Dedifferentiated amniotic fluid mesenchymal stem cell (primary cell): ENCODE results near the gene AMPD3.
A peak's percentile ranks its signal among the peaks of the same experiment; 100 is the strongest.

Experiments used
- DNase-seq: peaks from one replicate; pipeline ENCODE4 v3.0.0-alpha.2; 2016; ENCODE audit errors: extremely low spot score

Gene AMPD3

DNA sequence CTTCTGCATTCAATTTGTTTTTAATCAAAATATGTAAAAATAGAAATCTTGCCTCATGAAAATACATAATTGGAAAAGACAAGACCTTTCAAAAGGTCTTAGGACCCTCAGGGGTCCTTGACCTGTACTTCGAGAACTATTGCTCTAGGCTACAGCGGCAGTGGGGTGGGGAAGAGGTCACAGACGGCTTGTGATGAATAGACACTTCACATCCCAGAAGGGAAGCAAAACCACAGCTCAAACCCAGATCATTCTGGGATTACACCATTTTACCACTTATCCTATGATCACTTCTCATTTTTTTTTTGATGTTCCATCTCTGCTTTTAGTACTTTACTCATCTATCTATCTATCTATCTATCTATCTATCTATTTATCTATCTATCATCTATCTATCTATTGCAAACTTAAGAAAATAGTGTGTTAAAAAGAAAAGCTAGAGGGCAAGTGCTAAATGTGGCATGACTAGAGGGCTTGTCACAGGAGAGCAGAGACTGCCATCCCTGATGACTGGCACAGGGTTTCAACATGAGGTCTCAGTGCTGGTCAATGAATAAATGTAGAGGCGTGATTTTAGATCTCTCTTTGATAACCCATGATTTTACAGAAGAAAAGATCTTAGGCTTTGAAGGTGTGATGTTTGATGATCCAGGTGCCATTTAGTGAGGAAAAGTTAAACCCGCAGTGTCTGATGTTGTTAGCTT is 48.9 kb downstream of the AMPD3 start:
- no peak for DNase-seq

DNA sequence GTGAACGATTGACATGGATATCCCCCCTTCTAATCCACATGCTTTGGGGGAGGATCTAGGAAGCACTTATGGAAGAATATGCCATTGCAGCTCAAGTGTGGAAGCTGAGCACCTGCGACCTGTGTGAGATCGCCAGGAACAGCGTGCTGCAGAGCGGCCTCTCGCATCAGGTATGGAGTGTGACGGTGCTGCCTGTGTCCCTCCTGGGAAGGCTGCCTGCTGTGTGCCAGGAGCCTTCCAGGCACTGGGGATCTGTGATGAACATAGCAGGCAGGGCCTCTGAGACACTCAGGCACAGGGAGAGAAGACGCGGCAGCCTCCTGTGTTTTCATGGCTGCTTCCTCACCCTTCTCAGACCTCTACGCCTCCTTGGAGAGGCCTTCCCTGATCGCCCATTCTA is 49.4 kb downstream of the AMPD3 start:
- DNase-seq: no peak

DNA sequence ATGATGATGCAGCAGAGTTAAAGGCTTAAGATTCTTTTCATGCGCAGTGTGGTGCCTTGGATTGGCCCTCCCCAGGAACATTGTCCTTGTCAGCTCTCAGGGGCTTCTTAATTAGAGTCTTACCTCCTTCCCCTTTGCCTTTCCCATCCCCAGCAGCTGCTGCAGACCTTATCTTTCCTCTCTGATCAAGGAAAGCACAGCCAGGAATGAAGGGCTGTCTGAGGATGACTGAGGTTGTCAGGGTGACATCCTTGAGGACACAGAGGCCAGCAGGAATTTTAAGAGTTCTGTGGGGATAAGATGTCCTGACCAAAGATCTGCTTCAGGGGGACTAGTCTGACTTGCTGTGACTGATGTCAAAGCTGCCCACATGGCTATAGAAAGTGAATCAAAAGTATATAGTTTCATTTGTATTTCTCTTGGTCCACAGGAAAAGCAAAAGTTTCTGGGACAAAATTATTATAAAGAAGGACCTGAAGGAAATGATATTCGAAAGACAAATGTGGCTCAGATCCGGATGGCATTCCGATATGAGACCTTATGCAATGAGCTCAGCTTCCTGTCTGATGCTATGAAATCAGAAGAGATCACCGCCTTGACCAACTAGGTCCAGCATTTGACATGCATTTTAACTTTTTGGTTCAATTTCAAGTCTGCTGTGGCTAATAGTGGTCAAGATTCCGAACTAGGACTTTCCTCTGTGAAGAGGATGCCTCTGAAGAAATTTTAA is 50.4 kb downstream of the AMPD3 start:
- no peak for DNase-seq

- no peak for DNase-seq
Measured at GRCh38 chr11:10506008-10506370, 50.9 kb downstream of the AMPD3 start.

DNA sequence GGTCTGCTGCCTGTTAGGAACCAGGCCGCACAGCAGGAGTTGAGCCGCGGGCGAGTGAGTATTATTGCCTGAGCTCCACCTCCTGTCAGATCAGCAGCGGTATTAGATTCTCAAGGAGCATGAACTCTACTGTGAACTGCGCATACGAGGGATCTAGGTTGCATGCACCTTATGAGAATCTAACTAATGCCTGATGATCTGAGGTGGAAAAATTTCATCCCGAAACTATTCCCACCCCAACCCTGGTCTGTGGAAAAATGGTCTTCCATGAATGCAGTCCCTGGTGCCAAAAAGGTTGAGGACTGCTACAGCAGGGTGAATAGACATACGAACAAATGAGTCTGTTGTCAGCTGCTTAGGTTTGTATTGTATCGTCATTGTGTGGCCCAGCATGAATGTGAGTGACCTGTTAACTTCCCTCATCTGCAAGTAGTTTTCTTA is 56.1 kb downstream of the AMPD3 start:
- no peak for DNase-seq

DNA sequence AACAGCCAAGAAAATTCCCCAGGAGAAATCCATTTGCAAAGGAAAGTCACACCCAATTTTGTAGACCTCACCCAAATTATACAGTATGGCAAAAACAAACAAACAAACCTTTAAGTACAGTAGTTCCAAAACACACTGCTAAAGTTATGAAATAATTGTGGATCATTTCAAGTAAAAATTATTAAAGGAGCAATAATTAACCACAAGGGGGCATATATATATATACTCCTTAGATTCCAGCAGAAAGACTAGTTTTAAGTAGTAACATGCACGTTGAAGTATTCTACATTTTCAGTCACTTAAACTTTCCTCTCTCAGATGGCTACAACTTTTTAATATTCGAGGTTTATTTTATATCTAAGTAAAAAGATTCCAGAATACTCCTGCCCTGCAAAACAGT is 59.1 kb downstream of the AMPD3 start:
- DNase-seq: peak; percentile 37

- DNase-seq: no peak
Measured at GRCh38 chr11:10514709-10515108, 59.6 kb downstream of the AMPD3 start.

- DNase-seq: no peak
Measured at GRCh38 chr11:10515418-10515817, 60.4 kb downstream of the AMPD3 start.

DNA sequence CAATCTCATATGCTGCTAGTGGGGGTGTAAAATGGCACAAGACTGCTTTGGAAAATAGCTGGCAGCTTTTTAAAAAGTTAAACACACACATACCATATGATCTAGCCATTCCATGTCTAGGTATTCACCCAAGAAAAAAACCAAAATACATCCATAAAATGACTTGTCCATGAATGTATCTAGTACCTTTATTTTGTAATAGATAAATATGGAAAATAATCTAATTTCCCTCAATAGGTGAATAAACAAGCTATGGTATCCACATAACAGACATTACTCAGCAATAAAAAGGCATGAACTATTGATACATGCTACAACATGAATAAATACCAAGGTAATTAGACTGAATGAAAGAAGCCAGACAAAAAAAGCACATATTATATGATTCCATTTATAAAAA is 63.1 kb downstream of the AMPD3 start:
- no peak for DNase-seq

GRCh38 chr11:10518891-10519290 is 63.8 kb downstream of the AMPD3 start:
- no peak for DNase-seq

GRCh38 chr11:10519630-10520029 is 64.6 kb downstream of the AMPD3 start:
- no peak for DNase-seq

DNA sequence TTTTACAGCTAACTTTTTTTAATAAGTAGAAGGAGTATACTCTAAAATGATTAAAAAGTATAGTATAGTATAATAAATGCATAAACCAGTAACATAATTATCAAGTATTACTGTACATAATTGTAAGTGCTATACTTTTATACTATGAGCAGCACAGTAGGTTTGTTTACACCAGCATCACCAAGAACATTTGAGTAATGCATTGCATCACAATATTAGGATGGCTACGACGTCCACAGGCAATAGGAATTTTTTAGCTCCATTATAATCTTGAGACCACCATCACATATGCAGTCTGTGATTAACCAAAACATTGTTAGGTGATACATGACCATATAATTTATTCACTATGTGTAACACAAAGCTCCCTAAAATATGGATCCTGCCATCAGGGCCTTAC is 65.5 kb downstream of the AMPD3 start:
- no peak for DNase-seq

DNA sequence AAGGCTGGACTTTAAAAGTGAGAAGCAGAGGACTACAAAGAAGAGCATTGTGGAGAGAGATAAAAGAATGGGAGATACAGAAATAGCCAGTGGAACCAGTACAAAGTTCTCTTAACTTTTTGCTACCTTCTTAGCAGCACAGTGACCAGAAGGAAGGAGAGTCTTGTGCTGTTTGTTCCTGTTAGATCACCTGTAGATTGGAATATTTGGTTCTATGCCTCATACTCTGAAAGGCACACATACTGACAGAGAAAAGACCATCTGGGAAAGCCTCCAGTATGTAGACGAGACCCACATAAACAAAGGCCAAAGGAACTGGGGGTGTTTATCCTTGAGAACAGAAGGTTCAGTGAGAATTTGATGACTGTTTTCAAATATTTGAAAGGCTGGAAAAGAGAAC is 67.2 kb downstream of the AMPD3 start:
- no peak for DNase-seq

- no peak for DNase-seq
Measured at GRCh38 chr11:10522921-10523320, 67.9 kb downstream of the AMPD3 start.

- no peak for DNase-seq
Measured at GRCh38 chr11:10524471-10524870, 69.4 kb downstream of the AMPD3 start.

DNA sequence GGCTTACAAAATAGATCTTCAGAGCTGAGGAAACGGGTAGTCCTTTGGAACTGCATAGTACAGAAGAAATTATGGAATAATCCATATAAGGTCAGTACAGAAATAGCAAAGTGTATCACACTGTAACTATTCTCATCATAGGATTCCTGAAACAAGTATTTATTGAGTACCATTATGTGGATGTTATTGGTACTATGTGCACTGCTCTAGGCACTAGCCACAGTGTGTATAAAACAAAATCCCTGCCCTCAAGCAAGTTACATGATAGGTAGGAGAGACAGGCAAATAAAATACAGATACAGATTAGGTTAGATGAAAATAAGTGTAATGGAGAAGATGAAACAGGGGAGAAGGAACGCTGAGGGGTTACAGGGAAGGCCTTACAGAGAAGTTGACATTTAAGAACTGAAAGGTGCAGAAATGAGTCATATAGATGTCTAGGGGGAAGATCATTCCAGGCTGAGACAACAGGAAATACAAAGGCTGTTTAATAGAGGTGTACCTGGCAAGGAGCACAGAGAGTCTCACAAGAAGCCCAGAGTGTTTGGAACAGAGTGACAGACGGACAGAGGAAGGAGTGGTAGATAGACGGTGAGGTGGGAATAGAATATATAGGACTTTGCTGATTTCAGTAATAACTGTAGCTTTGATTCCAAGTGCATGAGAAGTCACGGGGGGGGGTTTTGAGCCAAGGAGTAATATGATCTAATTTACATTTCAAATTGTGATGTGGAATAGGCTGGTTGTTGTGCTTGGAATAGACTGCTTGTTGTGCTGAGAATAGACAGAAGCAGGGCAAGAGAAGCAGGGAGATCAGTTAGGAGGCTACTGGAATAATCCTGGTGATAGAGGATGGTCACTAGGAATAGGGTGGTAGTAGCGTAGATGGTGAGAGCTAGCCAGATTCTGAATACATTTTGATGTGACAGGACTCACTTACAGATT is 72.2 kb downstream of the AMPD3 start:
- peak; percentile 41 for DNase-seq

DNA sequence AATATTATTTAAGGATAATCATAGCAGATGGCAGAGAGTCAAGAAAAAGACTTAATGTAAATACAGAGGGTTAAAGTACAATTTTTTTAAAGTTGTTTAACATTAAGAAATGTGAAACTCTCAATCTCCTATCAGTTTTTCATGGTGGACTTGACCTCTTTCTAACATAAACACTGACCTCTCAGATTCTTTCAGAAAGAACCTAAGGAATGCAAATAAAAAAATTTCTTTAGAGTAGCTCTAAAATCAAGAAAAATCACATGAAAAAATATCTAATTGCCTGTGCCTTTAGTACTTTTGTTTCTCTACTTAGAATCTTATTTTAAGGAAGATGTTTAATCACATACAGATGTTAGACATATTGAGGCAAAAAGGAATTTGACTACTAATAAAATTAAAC is 73.1 kb downstream of the AMPD3 start:
- DNase-seq: no peak

GRCh38 chr11:10529279-10529678 is 74.2 kb downstream of the AMPD3 start:
- no peak for DNase-seq

GRCh38 chr11:10532526-10532925 is 77.5 kb downstream of the AMPD3 start:
- DNase-seq: no peak

DNA sequence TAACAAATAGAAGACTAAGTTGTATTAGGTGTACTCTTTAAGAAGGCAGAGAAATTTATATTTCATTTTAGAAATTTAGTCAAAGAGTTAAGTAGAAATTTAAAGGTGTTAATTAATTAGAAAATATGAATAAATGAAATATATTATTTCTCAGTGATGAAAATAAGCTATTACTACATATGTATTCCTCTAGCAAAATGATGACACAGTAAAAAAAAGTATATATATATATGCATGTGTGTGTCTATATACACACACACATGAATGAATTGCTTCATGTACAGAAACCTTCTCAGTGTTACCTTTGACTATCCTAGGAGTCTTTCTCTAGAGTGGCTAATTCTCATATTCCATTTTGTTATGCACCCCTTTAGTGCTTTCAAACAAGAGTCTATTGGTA is 78.3 kb downstream of the AMPD3 start:
- DNase-seq: no peak

GRCh38 chr11:10534316-10534715 is 79.3 kb downstream of the AMPD3 start:
- DNase-seq: no peak

DNA sequence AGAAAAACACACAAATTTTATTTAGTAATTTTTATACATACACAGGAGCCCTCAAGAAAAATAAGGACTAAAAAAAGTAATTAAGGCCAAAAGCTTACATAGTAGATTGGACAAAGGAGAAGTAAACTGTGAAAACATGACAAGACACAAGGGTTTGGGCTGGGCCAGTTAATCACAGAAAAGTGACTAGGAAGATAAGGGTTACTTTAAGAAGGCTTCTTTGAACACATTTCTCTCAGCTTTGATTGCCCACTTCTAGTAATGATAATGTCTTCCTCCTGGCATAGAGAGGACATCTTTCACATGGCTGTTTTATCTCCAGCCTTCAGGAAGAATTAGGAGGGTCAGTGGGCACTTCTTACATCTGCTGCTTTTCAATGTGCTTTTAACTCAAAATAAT is 82.5 kb downstream of the AMPD3 start:
- DNase-seq: no peak

DNA sequence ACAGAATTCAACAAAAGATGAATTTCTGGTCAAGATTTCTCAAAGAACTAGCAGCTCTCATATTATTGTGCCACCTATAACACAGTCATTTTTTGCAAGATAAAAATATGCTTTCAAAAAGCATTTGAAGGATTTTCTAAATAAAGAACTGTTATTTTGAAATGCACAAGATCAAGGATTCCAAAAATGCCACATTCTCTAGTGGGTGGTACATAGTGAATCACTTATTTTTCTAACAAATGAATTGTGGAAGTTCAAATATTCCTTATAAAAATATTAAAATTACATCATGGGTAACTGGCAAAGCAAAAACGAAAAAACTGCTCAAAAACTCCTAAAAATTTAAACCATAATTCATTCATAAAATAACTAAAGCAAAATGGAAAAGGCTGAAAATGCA is 83.9 kb downstream of the AMPD3 start:
- DNase-seq: peak; percentile 50
